ENCODE data around the gene C16orf82. TPM values are rescaled to one million over a fixed set of nuclear protein-coding genes. Genes with fewer than 3 reads are reported as not detected.
A peak's percentile ranks its signal among the peaks of the same experiment; 100 is the strongest.

The C16orf82 gene
- polyA plus RNA-seq, 1 of the 3 experiments (the other 2 are of a cell fraction), result not detected

DNA sequence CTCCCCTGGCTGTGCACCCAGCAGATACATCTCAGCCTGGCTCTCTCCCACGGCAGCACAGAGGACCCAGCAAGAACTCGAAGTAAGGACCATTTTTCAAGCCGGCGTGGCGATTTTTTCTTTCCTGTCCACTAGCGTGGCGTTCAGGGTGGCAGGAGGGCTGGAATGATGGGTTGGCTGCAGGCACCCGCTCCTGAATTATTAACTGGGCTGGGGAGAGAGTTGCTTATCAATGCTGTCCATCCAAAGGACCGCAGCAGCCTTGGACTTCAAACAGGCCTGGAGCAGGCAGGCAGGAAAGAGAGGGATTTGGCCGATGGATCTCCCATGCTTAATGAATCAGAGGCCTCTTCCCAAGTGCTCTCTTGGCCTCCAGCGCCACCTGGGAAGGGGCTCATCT lies 7.0 kb downstream of the C16orf82 start:
- WGBS (ENCODE audit: low lambda C conversion rate), result 22% methylated on average over 11 of the region's 11 CpGs
- no peaks in the 10 kb centered on the region for H3K9me2 ChIP-seq
- no peaks in the 10 kb centered on the region; the same call in 1 of the 2 replicates for H3K27me3 ChIP-seq (ENCODE audit: insufficient read depth)
- no peaks in the 10 kb centered on the region for H3K4me1 ChIP-seq (ENCODE audit: control insufficient read depth in 1 of 2, insufficient read depth in 2 of 2, low read depth in 1 of 2, low read length in 1 of 2)
- DNase-seq, result no peak
- no peak overlapping the region for H3K4me3 ChIP-seq (ENCODE audit: low read depth in 2 of 2, low read length in 1 of 2)
- ChIA-PET POLR2A (no interaction called here), CTCF (no interaction called here)
- TF ChIP-seq YY1 (IDR thresholded peaks at IDR 0.05; ENCODE audit: low read depth), result no peak
- TF ChIP-seq RXRA (IDR thresholded peaks at IDR 0.05; ENCODE audit: borderline replicate concordance, low read depth), result no peak
- no peak for TF ChIP-seq EP300 (IDR thresholded peaks at IDR 0.05; ENCODE audit: borderline replicate concordance in 1 of 2, low read depth in 1 of 2, low read length in 1 of 2)
- TF ChIP-seq POLR2AphosphoS5 (IDR thresholded peaks at IDR 0.05; ENCODE audit: low read depth, low read length), result no peak
- no peak for TF ChIP-seq TCF12 (IDR thresholded peaks at IDR 0.05)
- TF ChIP-seq FOXJ3 (CRISPR knock-in tag; IDR thresholded peaks at IDR 0.05), result no peak
- no peak overlapping the region for H3K9ac ChIP-seq
- H3K79me2 ChIP-seq (ENCODE audit: insufficient read depth), result no peaks in the 10 kb centered on the region
- H2AFZ ChIP-seq (ENCODE audit: low read depth), result no peak overlapping the region
- H3K4me2 ChIP-seq, result no peak overlapping the region
- no peak overlapping the region for H3K27ac ChIP-seq (ENCODE audit: low read depth in 2 of 2, low read length in 1 of 2)
- H3F3A ChIP-seq (replicated peaks; ENCODE audit: insufficient read depth), result no peaks in the 10 kb centered on the region
- no peaks in the 10 kb centered on the region for H3K36me3 ChIP-seq (replicated peaks in 1 of 2; ENCODE audit: control insufficient read depth in 1 of 2, insufficient read depth in 2 of 2, low read length in 1 of 2)
- no peaks in the 10 kb centered on the region for H4K20me1 ChIP-seq (ENCODE audit: insufficient read depth)
- no peaks in the 10 kb centered on the region for H3K9me3 ChIP-seq

DNA sequence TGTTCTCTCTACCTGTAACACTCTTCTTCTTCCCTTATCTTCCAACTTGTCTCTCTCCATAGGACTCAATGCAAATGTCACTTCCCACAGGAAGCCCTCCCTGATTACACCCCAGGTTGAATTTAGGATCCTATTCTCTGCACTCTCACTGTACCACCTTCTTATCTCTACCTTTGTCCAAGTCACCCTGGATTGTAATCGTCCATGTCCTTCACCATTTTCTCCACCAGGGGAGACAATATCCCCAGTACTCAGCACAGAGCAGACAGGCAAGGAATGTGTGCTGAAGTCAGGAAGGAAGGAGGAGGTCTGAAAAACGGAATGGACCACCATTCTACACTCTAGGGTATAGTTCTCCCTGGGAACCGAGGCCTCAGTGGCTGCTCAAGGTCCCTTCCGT lies 14.2 kb downstream of the C16orf82 start:
- POLR2A ChIA-PET, result no interaction called here
- Histone ChIP-seq H3K9me2 (no peaks in the 10 kb centered on the region), H3K9ac (no peak overlapping the region), H3K4me3 (ENCODE audit: low read depth in 2 of 2, low read length in 1 of 2) (no peak overlapping the region), H4K20me1 (ENCODE audit: insufficient read depth) (no peaks in the 10 kb centered on the region), H3K4me1 (ENCODE audit: control insufficient read depth in 1 of 2, insufficient read depth in 2 of 2, low read depth in 1 of 2, low read length in 1 of 2) (no peaks in the 10 kb centered on the region), H3K79me2 (ENCODE audit: insufficient read depth) (no peaks in the 10 kb centered on the region), H3K27ac (ENCODE audit: low read depth in 2 of 2, low read length in 1 of 2) (no peak overlapping the region), H3K36me3 (replicated peaks in 1 of 2; ENCODE audit: control insufficient read depth in 1 of 2, insufficient read depth in 2 of 2, low read length in 1 of 2) (no peaks in the 10 kb centered on the region), H3K27me3 (ENCODE audit: insufficient read depth) (no peaks in the 10 kb centered on the region; the same call in 1 of the 2 replicates), H3F3A (replicated peaks; ENCODE audit: insufficient read depth) (no peaks in the 10 kb centered on the region), H3K9me3 (no peaks in the 10 kb centered on the region), H3K4me2 (no peak overlapping the region), H2AFZ (ENCODE audit: low read depth) (no peak overlapping the region)
- TF ChIP-seq GABPA (IDR thresholded peaks at IDR 0.05; ENCODE audit: low read depth) (no peak), REST (IDR thresholded peaks at IDR 0.05; ENCODE audit: low read depth, low read length) (no peak), NRF1 (IDR thresholded peaks at IDR 0.05; ENCODE audit: low read depth, low read length) (no peak), JUND (IDR thresholded peaks at IDR 0.05) (no peak)
- TF ChIP-seq, protein P1, sequence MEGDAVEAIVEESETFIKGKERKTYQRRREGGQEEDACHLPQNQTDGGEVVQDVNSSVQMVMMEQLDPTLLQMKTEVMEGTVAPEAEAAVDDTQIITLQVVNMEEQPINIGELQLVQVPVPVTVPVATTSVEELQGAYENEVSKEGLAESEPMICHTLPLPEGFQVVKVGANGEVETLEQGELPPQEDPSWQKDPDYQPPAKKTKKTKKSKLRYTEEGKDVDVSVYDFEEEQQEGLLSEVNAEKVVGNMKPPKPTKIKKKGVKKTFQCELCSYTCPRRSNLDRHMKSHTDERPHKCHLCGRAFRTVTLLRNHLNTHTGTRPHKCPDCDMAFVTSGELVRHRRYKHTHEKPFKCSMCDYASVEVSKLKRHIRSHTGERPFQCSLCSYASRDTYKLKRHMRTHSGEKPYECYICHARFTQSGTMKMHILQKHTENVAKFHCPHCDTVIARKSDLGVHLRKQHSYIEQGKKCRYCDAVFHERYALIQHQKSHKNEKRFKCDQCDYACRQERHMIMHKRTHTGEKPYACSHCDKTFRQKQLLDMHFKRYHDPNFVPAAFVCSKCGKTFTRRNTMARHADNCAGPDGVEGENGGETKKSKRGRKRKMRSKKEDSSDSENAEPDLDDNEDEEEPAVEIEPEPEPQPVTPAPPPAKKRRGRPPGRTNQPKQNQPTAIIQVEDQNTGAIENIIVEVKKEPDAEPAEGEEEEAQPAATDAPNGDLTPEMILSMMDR (IDR thresholded peaks at IDR 0.05), result peak; percentile 50
- peak; percentile 25 for DNase-seq
- CTCF ChIA-PET, result interaction anchor here (0.7 to 1.0 kb wide), 3 partner anchors 11 to 30 kb away, joined by 3 to 4 read pairs (median 3); no protein-coding TSS in a partner anchor
- WGBS (ENCODE audit: low lambda C conversion rate), result 2% methylated on average over 4 of the region's 4 CpGs
